CD4-positive, alpha-beta T cell treated with Interferon alpha-2 for 1 hour (primary cell): Measurements from ENCODE around the gene SIPA1L3.
"Not testable (repeated sequence)": the region's sequence is repeated elsewhere in the genome, so short reads cannot be mapped to it uniquely, and the experiment has no call there.

Experiments
- DNase-seq, 2 donors: peaks; one replicate each; pipeline ENCODE4 v3.0.0-alpha.2; 2020 to 2022

SIPA1L3 gene

GRCh38 chr19:38223617-38224013 lies 316.6 kb downstream of the SIPA1L3 start:
- DNase-seq: no peak

- peak; percentile 21 to 49 for DNase-seq
Observed at GRCh38 chr19:38224014-38224862, 317.2 kb downstream of the SIPA1L3 start, which contains the start of gene DPF1. DPF1 (minus strand) TSS chr19:38224222; CDS start chr19:38224142, 80 bp downstream.

- DNase-seq: not testable (repeated sequence)
Observed at GRCh38 chr19:38224863-38225218, 317.8 kb downstream of the SIPA1L3 start.

GRCh38 chr19:38227287-38228004 lies 320.4 kb downstream of the SIPA1L3 start:
- no peak for DNase-seq

GRCh38 chr19:38228005-38228377 lies 321.0 kb downstream of the SIPA1L3 start:
- no peak for DNase-seq

- DNase-seq: no peak
Observed at GRCh38 chr19:38228491-38229439, 321.8 kb downstream of the SIPA1L3 start.

- DNase-seq: peak; percentile 68 to 75
Observed at GRCh38 chr19:38229585-38230073, 322.6 kb downstream of the SIPA1L3 start.

GRCh38 chr19:38230506-38231133 lies 323.6 kb downstream of the SIPA1L3 start:
- not testable (repeated sequence) for DNase-seq

- DNase-seq: no peak
Observed at GRCh38 chr19:38231918-38232317, 324.9 kb downstream of the SIPA1L3 start.

- peak; percentile 71 to 76 for DNase-seq
Observed at GRCh38 chr19:38233740-38234251, 326.8 kb downstream of the SIPA1L3 start.

- no peak for DNase-seq
Observed at GRCh38 chr19:38234615-38235014, 327.6 kb downstream of the SIPA1L3 start.

- no peak for DNase-seq
Observed at GRCh38 chr19:38239816-38240215, 332.8 kb downstream of the SIPA1L3 start.

- DNase-seq: no peak
Observed at GRCh38 chr19:38243279-38243673, 336.3 kb downstream of the SIPA1L3 start.

- DNase-seq: no peak
Observed at GRCh38 chr19:38245826-38246498, 339.0 kb downstream of the SIPA1L3 start.

- no peak for DNase-seq
Observed at GRCh38 chr19:38247126-38247525, 340.1 kb downstream of the SIPA1L3 start.

GRCh38 chr19:38247734-38248268 lies 340.8 kb downstream of the SIPA1L3 start:
- no peak for DNase-seq

GRCh38 chr19:38248421-38248820 lies 341.4 kb downstream of the SIPA1L3 start:
- DNase-seq: no peak

GRCh38 chr19:38250428-38250820 lies 343.4 kb downstream of the SIPA1L3 start:
- DNase-seq: no peak

- DNase-seq: no peak
Observed at GRCh38 chr19:38250821-38251563, 344.0 kb downstream of the SIPA1L3 start.

GRCh38 chr19:38251564-38252051 lies 344.6 kb downstream of the SIPA1L3 start:
- no peak for DNase-seq
